Natural killer cell treated with Interleukin-12 subunit alpha and Interleukin-12 subunit beta and Interleukin-15 and Interleukin-18, amount 100 ng/mL, for 72 hours (primary cell): ENCODE data around the gene DPYSL5. TPM values are rescaled to one million over a fixed set of nuclear protein-coding genes. Genes with fewer than 3 reads are reported as not detected.

Experiments
- ATAC-seq, 2 donors: fragments of 150-1000 bp; cut with Tn5 transposase in 1 of 2; sonication (Bioruptor Pico), chemical (Tn5 transposase) in 1 of 2; 2 replicates each; pipeline ENCODE4 v1.10.0; 2021
- DNase-seq: peaks from one replicate; pipeline ENCODE4 v3.0.0; 2022; ENCODE audit warnings: low spot score
- H3K27ac Mint-ChIP-seq, 2 donors: 1 replicate in 1 of 2; 2 replicates in 1 of 2; pipeline ENCODE4 v1.8.0; 2022; ENCODE audit warnings: mixed read lengths in 2 of 2, mild to moderate bottlenecking in 1 of 2, moderate library complexity in 1 of 2
- H3K27me3 Mint-ChIP-seq, 2 donors: 1 replicate in 1 of 2; 2 replicates in 1 of 2; pipeline ENCODE4 v1.8.0; 2022; ENCODE audit warnings: mixed read lengths in 2 of 2
- H3K36me3 Mint-ChIP-seq: one replicate; pipeline ENCODE4 v1.8.0; 2022; ENCODE audit warnings: mixed read lengths
- H3K4me1 Mint-ChIP-seq, 2 donors: 1 replicate in 1 of 2; 2 replicates in 1 of 2; pipeline ENCODE4 v1.8.0; 2022; ENCODE audit warnings: low read depth in 2 of 2, mixed read lengths in 2 of 2, mild to moderate bottlenecking in 1 of 2
- H3K4me3 Mint-ChIP-seq: one replicate; pipeline ENCODE4 v1.8.0; 2022; ENCODE audit warnings: mixed read lengths
- H3K9me3 Mint-ChIP-seq: 2 replicates; pipeline ENCODE4 v1.8.0; 2022; ENCODE audit warnings: mixed read lengths
- total RNA-seq, 2 donors: library from RNA; stranded (reverse); gene quantifications; one replicate each; pipeline ENCODE4 v1.2.3, GENCODE V29; 2022

Gene DPYSL5
- total RNA-seq, 2 donors from 2014 or later = not detected

GRCh38 chr2:26946841-26947784 lies 99.2 kb downstream of the DPYSL5 start:
- DNase-seq (no peak), ATAC-seq (no peak)
- H3K27me3 Mint-ChIP-seq = peaks cover 0 to 9% of the 10 kb centered on the region in 2 donors
- H3K27ac Mint-ChIP-seq = no peak overlapping the region
- no peaks in the 10 kb centered on the region for H3K4me1 Mint-ChIP-seq
- H3K9me3 Mint-ChIP-seq = no peaks in the 10 kb centered on the region
- H3K36me3 Mint-ChIP-seq = no peaks in the 10 kb centered on the region
- no peak overlapping the region for H3K4me3 Mint-ChIP-seq

- Mint-ChIP-seq H3K27me3 (peaks cover 2 to 4% of the 10 kb centered on the region in 2 donors), H3K4me3 (no peak overlapping the region), H3K4me1 (no peaks in the 10 kb centered on the region), H3K36me3 (no peaks in the 10 kb centered on the region), H3K27ac (no peak overlapping the region), H3K9me3 (no peaks in the 10 kb centered on the region)
- DNase-seq = no peak
- no peak for ATAC-seq
These were observed 100.9 kb downstream of the DPYSL5 start for GRCh38 chr2:26948800-26949199.

GRCh38 chr2:26950246-26950645 lies 102.3 kb downstream of the DPYSL5 start:
- peaks cover 4 to 16% of the 10 kb centered on the region in 2 donors for H3K27me3 Mint-ChIP-seq
- no peak overlapping the region for H3K4me3 Mint-ChIP-seq
- no peak overlapping the region for H3K27ac Mint-ChIP-seq
- DNase-seq (no peak), ATAC-seq (no peak)
- no peaks in the 10 kb centered on the region for H3K36me3 Mint-ChIP-seq
- no peaks in the 10 kb centered on the region for H3K4me1 Mint-ChIP-seq
- no peaks in the 10 kb centered on the region for H3K9me3 Mint-ChIP-seq

GRCh38 chr2:26951236-26951635 lies 103.3 kb downstream of the DPYSL5 start:
- H3K4me3 Mint-ChIP-seq = no peak overlapping the region
- no peak for DNase-seq
- H3K27ac Mint-ChIP-seq = no peak overlapping the region
- ATAC-seq = no peak
- H3K36me3 Mint-ChIP-seq = no peaks in the 10 kb centered on the region
- no peaks in the 10 kb centered on the region for H3K9me3 Mint-ChIP-seq
- H3K4me1 Mint-ChIP-seq = no peaks in the 10 kb centered on the region
- H3K27me3 Mint-ChIP-seq = peaks cover 3 to 16% of the 10 kb centered on the region in 2 donors

GRCh38 chr2:26952374-26952773 lies 104.4 kb downstream of the DPYSL5 start:
- DNase-seq (no peak), ATAC-seq (no peak)
- Mint-ChIP-seq H3K36me3 (no peaks in the 10 kb centered on the region), H3K4me1 (no peaks in the 10 kb centered on the region), H3K4me3 (no peak overlapping the region), H3K9me3 (no peaks in the 10 kb centered on the region), H3K27ac (no peak overlapping the region), H3K27me3 (peaks cover 3 to 20% of the 10 kb centered on the region in 2 donors)

GRCh38 chr2:26954135-26954534 lies 106.2 kb downstream of the DPYSL5 start:
- peaks cover 5 to 27% of the 10 kb centered on the region in 2 donors for H3K27me3 Mint-ChIP-seq
- no peak overlapping the region for H3K27ac Mint-ChIP-seq
- H3K9me3 Mint-ChIP-seq = no peaks in the 10 kb centered on the region
- no peaks in the 10 kb centered on the region for H3K36me3 Mint-ChIP-seq
- DNase-seq = no peak
- H3K4me3 Mint-ChIP-seq = no peak overlapping the region
- ATAC-seq = no peak
- no peaks in the 10 kb centered on the region for H3K4me1 Mint-ChIP-seq

GRCh38 chr2:26957041-26957440 lies 109.1 kb downstream of the DPYSL5 start:
- H3K4me3 Mint-ChIP-seq = no peak overlapping the region
- H3K4me1 Mint-ChIP-seq = no peaks in the 10 kb centered on the region
- no peaks in the 10 kb centered on the region for H3K36me3 Mint-ChIP-seq
- no peak overlapping the region for H3K27ac Mint-ChIP-seq
- peaks cover 11 to 27% of the 10 kb centered on the region in 2 donors for H3K27me3 Mint-ChIP-seq
- H3K9me3 Mint-ChIP-seq = no peaks in the 10 kb centered on the region
- DNase-seq (no peak), ATAC-seq (no peak)

GRCh38 chr2:26957534-26957933 lies 109.6 kb downstream of the DPYSL5 start:
- H3K36me3 Mint-ChIP-seq = no peaks in the 10 kb centered on the region
- H3K27me3 Mint-ChIP-seq = peaks cover 11 to 27% of the 10 kb centered on the region in 2 donors
- no peak for DNase-seq
- H3K4me1 Mint-ChIP-seq = no peaks in the 10 kb centered on the region
- H3K4me3 Mint-ChIP-seq = no peak overlapping the region
- no peak for ATAC-seq
- no peak overlapping the region for H3K27ac Mint-ChIP-seq
- H3K9me3 Mint-ChIP-seq = no peaks in the 10 kb centered on the region

GRCh38 chr2:26959331-26959730 lies 111.4 kb downstream of the DPYSL5 start:
- no peak overlapping the region for H3K27ac Mint-ChIP-seq
- ATAC-seq (no peak), DNase-seq (no peak)
- no peaks in the 10 kb centered on the region for H3K9me3 Mint-ChIP-seq
- no peaks in the 10 kb centered on the region for H3K36me3 Mint-ChIP-seq
- H3K4me3 Mint-ChIP-seq = no peak overlapping the region
- H3K27me3 Mint-ChIP-seq = peaks cover 16 to 20% of the 10 kb centered on the region in 2 donors
- H3K4me1 Mint-ChIP-seq = no peaks in the 10 kb centered on the region

- H3K36me3 Mint-ChIP-seq = no peaks in the 10 kb centered on the region
- H3K27me3 Mint-ChIP-seq = peaks cover 31 to 37% of the 10 kb centered on the region in 2 donors
- no peak overlapping the region for H3K27ac Mint-ChIP-seq
- ATAC-seq (no peak), DNase-seq (no peak)
- H3K9me3 Mint-ChIP-seq = no peaks in the 10 kb centered on the region
- H3K4me1 Mint-ChIP-seq = peaks cover 10 to 11% of the 10 kb centered on the region in 2 donors
- no peak overlapping the region for H3K4me3 Mint-ChIP-seq
These were observed 116.7 kb downstream of the DPYSL5 start for GRCh38 chr2:26964446-26965130.

GRCh38 chr2:26968001-26968400 lies 120.1 kb downstream of the DPYSL5 start:
- no peak overlapping the region for H3K4me3 Mint-ChIP-seq
- peaks cover 26 to 29% of the 10 kb centered on the region in 2 donors for H3K4me1 Mint-ChIP-seq
- peaks cover 31 to 33% of the 10 kb centered on the region in 2 donors for H3K27me3 Mint-ChIP-seq
- ATAC-seq (no peak), DNase-seq (no peak)
- H3K27ac Mint-ChIP-seq = no peak overlapping the region
- no peaks in the 10 kb centered on the region for H3K9me3 Mint-ChIP-seq
- no peaks in the 10 kb centered on the region for H3K36me3 Mint-ChIP-seq

GRCh38 chr2:26969077-26969844 lies 121.3 kb downstream of the DPYSL5 start:
- Mint-ChIP-seq H3K4me3 (peak overlapping the region; percentile 83), H3K27ac (peak overlapping the region; percentile 6 to 24), H3K4me1 (peaks cover 26 to 29% of the 10 kb centered on the region in 2 donors), H3K36me3 (no peaks in the 10 kb centered on the region), H3K9me3 (no peaks in the 10 kb centered on the region), H3K27me3 (peaks cover 27 to 33% of the 10 kb centered on the region in 2 donors)
- ATAC-seq = no peak
- DNase-seq = no peak

GRCh38 chr2:26970244-26970927 lies 122.5 kb downstream of the DPYSL5 start, which contains the start of gene MAPRE3:
MAPRE3 (plus strand) TSS chr2:26970637; CDS start chr2:27022219, 51,582 bp downstream.
- H3K4me3 Mint-ChIP-seq = peak within 1 kb of the TSS; percentile 83
- DNase-seq (peak; percentile 88), ATAC-seq (peak; percentile 93 to 96)
- H3K4me1 Mint-ChIP-seq = peaks cover 26 to 29% of the 10 kb centered on the region in 2 donors
- peak within 1 kb of the TSS; percentile 24 to 86 for H3K27ac Mint-ChIP-seq
- H3K9me3 Mint-ChIP-seq = no peaks in the 10 kb centered on the region
- H3K27me3 Mint-ChIP-seq = peaks cover 23 to 25% of the 10 kb centered on the region in 2 donors
- H3K36me3 Mint-ChIP-seq = no peaks in the 10 kb centered on the region
